Neural cell (in vitro differentiated cells): ENCODE measurements around the gene DDX52. TPM values are rescaled to one million over a fixed set of nuclear protein-coding genes. Genes with fewer than 3 reads are reported as not detected.
A peak's percentile ranks its signal among the peaks of the same experiment; 100 is the strongest.

Source experiments
- H2AFZ ChIP-seq: fragments of 200-600, 300-800 bp; sonication (generic), shearing (Covaris generic); 2 replicates; pipeline ENCODE4 v1.6.0; 2014; ENCODE audit warnings: low read depth, mild to moderate bottlenecking, antibody characterized with exemption, low read length, moderate library complexity
- H3F3A ChIP-seq: fragments of 200-600 bp; shearing (Covaris generic); 2 replicates; pipeline ENCODE4 v1.6.1; 2016; ENCODE audit warnings: mild to moderate bottlenecking, moderate library complexity, mixed read lengths, antibody characterized with exemption, low read length; ENCODE audit not compliant: insufficient read depth, poor library complexity, severe bottlenecking
- H3K27ac ChIP-seq: fragments of 200-600, 300-800 bp; sonication (generic), shearing (Covaris generic); 2 replicates; pipeline ENCODE4 v1.5.1; 2014; ENCODE audit warnings: mild to moderate bottlenecking, low read length, moderate library complexity
- H3K27me3 ChIP-seq: fragments of 300-800, 200-600 bp; sonication (generic), shearing (Covaris generic); 2 replicates; pipeline ENCODE4 v1.6.0; 2014; ENCODE audit warnings: mild to moderate bottlenecking, low read depth, low read length, moderate library complexity; ENCODE audit not compliant: insufficient read depth
- H3K36me3 ChIP-seq: fragments of 300-800, 200-600 bp; sonication (generic), shearing (Covaris generic); 2 replicates; pipeline ENCODE4 v1.5.1; 2014; ENCODE audit warnings: mild to moderate bottlenecking, antibody characterized with exemption, low read length, moderate library complexity; ENCODE audit not compliant: insufficient read depth
- H3K4me2 ChIP-seq: fragments of 300-800, 200-600 bp; sonication (generic), shearing (Covaris generic); 2 replicates; pipeline ENCODE4 v1.6.0; 2014; ENCODE audit warnings: mild to moderate bottlenecking, low read length
- H3K4me3 ChIP-seq: fragments of 300-800, 200-600 bp; sonication (generic), shearing (Covaris generic); 2 replicates; pipeline ENCODE4 v1.5.1; 2014; ENCODE audit warnings: mild to moderate bottlenecking, low read length, moderate library complexity
- H3K79me2 ChIP-seq: fragments of 200-600 bp; shearing (Covaris generic); replicated peaks from 2 replicates; pipeline ENCODE4 v1.6.0; 2014; ENCODE audit warnings: mild to moderate bottlenecking, low read length, moderate library complexity; ENCODE audit not compliant: insufficient read depth
- H3K9ac ChIP-seq: fragments of 300-800, 200-600 bp; sonication (generic), shearing (Covaris generic); 2 replicates; pipeline ENCODE4 v1.6.1; 2016; ENCODE audit warnings: mild to moderate bottlenecking, low read length, mixed read lengths
- H3K9me2 ChIP-seq: fragments of 200-600 bp; shearing (Covaris generic); 2 replicates; pipeline ENCODE4 v1.6.1; 2016; ENCODE audit warnings: mild to moderate bottlenecking, low read length, mixed read lengths; ENCODE audit not compliant: insufficient read depth
- H3K9me3 ChIP-seq: fragments of 200-600, 300-800 bp; sonication (generic), shearing (Covaris generic); 2 replicates; pipeline ENCODE4 v1.6.1; 2016; ENCODE audit warnings: mild to moderate bottlenecking, mixed run types, low read length, moderate library complexity, mixed read lengths
- H4K20me1 ChIP-seq: fragments of 200-600 bp; shearing (Covaris generic); 2 replicates; pipeline ENCODE4 v1.6.1; 2016; ENCODE audit warnings: mild to moderate bottlenecking, mixed run types; ENCODE audit not compliant: insufficient read depth
- EP300 ChIP-seq: fragments of 450-650 bp; conservative IDR thresholded peaks from 2 replicates; pipeline ENCODE4 v1.6.1; 2014; ENCODE audit warnings: antibody characterized with exemption, mild to moderate bottlenecking, moderate library complexity; ENCODE audit not compliant: poor library complexity, severe bottlenecking
- EZH2 ChIP-seq: fragments of 200-600, 300-800 bp; shearing (Covaris generic), sonication (generic); IDR thresholded peaks from 2 replicates; pipeline ENCODE4 v1.6.1; 2014; ENCODE audit warnings: antibody characterized with exemption, low read length, borderline replicate concordance, mild to moderate bottlenecking; ENCODE audit not compliant: insufficient read depth, poor library complexity, severe bottlenecking
- MXI1 ChIP-seq: fragments of 450-650 bp; conservative IDR thresholded peaks from 2 replicates; pipeline ENCODE4 v1.6.1; 2014; ENCODE audit warnings: antibody characterized with exemption, mild to moderate bottlenecking; ENCODE audit not compliant: poor library complexity, severe bottlenecking
- POLR2AphosphoS5 ChIP-seq: IDR thresholded peaks from 2 replicates; pipeline ENCODE4 v1.6.1; 2012
- RAD21 ChIP-seq: fragments of 450-650 bp; conservative IDR thresholded peaks from 2 replicates; pipeline ENCODE4 v1.6.1; 2014; ENCODE audit warnings: antibody characterized with exemption, mild to moderate bottlenecking, moderate library complexity
- SMC3 ChIP-seq: fragments of 450-650 bp; conservative IDR thresholded peaks from 2 replicates; pipeline ENCODE4 v1.6.1; 2014; ENCODE audit warnings: antibody characterized with exemption, mild to moderate bottlenecking, moderate library complexity; ENCODE audit not compliant: poor library complexity
- TAF1 ChIP-seq: IDR thresholded peaks from 2 replicates; pipeline ENCODE4 v1.6.1; 2012; ENCODE audit warnings: low read depth
- polyA plus RNA-seq: library from polyadenylated mRNA; depleted of rRNA; stranded (reverse); fragments of >200 nt; gene quantifications from 2 replicates; pipeline ENCODE4 v1.2.3, GENCODE V29; 2014
- TF ChIP-seq, protein P1 (sequence below): IDR thresholded peaks from 2 replicates; pipeline ENCODE4 v1.6.1; 2012; ENCODE audit warnings: borderline replicate concordance
- TF ChIP-seq, protein P2 (sequence below): fragments of 450-650 bp; IDR thresholded peaks from 2 replicates; pipeline ENCODE4 v1.5.1; 2014; ENCODE audit warnings: antibody characterized with exemption, mild to moderate bottlenecking, moderate library complexity; ENCODE audit not compliant: poor library complexity, severe bottlenecking

Gene DDX52
- polyA plus RNA-seq, 1 donor from 2014 or later: 29.7 TPM

DNA sequence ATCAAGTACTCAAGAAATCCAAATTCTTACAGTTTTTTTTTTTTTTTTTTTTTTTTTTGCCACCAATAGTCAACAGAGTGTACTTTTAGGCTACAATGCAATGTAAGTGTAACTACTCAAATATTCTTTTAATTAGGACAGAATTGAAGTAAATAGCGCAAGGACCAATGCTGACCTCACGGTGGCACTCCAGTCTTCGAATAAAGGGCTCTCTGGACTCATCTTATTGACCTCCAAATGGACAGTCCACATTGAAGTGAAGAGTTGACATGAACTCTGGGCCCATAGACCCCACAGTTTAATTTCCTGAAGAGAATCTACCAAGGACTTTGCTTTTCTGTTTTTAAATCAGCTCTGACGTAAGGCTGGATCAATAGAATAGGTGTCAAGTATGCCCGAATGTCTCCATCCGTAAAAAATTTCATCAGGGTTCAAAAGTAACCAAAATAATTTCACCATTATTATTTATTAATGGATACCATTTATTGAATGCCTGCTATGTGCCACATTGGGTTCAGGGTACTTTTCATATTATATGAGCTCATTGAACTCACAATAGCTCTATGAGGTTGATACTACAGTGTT, 7.3 kb upstream of the DDX52 start:
- Histone ChIP-seq H4K20me1 (no peaks in the 10 kb centered on the region), H3K9ac (no peak overlapping the region), H3K36me3 (no peaks in the 10 kb centered on the region), H2AFZ (no peak overlapping the region), H3K4me3 (no peak overlapping the region), H3K9me2 (no peaks in the 10 kb centered on the region), H3K27me3 (peaks cover 11% of the 10 kb centered on the region), H3K79me2 (no peaks in the 10 kb centered on the region), H3K27ac (no peak overlapping the region), H3F3A (no peaks in the 10 kb centered on the region), H3K4me2 (no peak overlapping the region), H3K9me3 (no peaks in the 10 kb centered on the region)
- TF ChIP-seq, protein P1, sequence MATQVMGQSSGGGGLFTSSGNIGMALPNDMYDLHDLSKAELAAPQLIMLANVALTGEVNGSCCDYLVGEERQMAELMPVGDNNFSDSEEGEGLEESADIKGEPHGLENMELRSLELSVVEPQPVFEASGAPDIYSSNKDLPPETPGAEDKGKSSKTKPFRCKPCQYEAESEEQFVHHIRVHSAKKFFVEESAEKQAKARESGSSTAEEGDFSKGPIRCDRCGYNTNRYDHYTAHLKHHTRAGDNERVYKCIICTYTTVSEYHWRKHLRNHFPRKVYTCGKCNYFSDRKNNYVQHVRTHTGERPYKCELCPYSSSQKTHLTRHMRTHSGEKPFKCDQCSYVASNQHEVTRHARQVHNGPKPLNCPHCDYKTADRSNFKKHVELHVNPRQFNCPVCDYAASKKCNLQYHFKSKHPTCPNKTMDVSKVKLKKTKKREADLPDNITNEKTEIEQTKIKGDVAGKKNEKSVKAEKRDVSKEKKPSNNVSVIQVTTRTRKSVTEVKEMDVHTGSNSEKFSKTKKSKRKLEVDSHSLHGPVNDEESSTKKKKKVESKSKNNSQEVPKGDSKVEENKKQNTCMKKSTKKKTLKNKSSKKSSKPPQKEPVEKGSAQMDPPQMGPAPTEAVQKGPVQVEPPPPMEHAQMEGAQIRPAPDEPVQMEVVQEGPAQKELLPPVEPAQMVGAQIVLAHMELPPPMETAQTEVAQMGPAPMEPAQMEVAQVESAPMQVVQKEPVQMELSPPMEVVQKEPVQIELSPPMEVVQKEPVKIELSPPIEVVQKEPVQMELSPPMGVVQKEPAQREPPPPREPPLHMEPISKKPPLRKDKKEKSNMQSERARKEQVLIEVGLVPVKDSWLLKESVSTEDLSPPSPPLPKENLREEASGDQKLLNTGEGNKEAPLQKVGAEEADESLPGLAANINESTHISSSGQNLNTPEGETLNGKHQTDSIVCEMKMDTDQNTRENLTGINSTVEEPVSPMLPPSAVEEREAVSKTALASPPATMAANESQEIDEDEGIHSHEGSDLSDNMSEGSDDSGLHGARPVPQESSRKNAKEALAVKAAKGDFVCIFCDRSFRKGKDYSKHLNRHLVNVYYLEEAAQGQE: no peak
- no peak for TF ChIP-seq TAF1
- no peak for TF ChIP-seq EZH2
- no peak for TF ChIP-seq EP300
- TF ChIP-seq, protein P2, sequence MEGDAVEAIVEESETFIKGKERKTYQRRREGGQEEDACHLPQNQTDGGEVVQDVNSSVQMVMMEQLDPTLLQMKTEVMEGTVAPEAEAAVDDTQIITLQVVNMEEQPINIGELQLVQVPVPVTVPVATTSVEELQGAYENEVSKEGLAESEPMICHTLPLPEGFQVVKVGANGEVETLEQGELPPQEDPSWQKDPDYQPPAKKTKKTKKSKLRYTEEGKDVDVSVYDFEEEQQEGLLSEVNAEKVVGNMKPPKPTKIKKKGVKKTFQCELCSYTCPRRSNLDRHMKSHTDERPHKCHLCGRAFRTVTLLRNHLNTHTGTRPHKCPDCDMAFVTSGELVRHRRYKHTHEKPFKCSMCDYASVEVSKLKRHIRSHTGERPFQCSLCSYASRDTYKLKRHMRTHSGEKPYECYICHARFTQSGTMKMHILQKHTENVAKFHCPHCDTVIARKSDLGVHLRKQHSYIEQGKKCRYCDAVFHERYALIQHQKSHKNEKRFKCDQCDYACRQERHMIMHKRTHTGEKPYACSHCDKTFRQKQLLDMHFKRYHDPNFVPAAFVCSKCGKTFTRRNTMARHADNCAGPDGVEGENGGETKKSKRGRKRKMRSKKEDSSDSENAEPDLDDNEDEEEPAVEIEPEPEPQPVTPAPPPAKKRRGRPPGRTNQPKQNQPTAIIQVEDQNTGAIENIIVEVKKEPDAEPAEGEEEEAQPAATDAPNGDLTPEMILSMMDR: peak; percentile 49
- peak; percentile 46 for TF ChIP-seq SMC3
- peak; percentile 54 for TF ChIP-seq RAD21
- TF ChIP-seq MXI1: no peak
- TF ChIP-seq POLR2AphosphoS5: no peak

DNA sequence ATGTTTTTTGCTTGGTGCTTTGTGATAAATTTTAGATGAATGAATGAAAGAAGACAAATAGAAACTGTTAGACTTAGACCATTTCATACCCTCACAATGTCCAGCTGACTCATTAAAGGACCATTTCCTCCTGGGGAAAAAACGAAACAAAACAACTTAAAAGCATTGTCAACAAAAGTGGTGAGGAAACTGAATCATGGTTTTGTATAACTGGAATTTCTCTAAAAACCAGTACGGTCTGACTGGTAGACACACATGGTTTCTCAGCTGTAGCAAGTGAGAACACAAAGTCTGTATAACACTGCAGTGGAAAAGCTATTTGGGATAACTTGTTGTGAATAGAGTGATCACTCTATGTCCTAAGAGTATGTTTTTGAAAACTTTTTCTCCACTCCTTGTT, 5.3 kb upstream of the DDX52 start:
- Histone ChIP-seq H3K4me3 (no peak overlapping the region), H2AFZ (no peak overlapping the region), H3K79me2 (peaks cover 3% of the 10 kb centered on the region), H4K20me1 (no peaks in the 10 kb centered on the region), H3K9me2 (no peaks in the 10 kb centered on the region), H3K9ac (no peak overlapping the region), H3K36me3 (no peaks in the 10 kb centered on the region), H3K27ac (no peak overlapping the region), H3K27me3 (peaks cover 16% of the 10 kb centered on the region), H3K4me2 (no peak overlapping the region), H3K9me3 (no peaks in the 10 kb centered on the region), H3F3A (no peaks in the 10 kb centered on the region)
- TF ChIP-seq SMC3 (no peak), EP300 (no peak), RAD21 (no peak)
- TF ChIP-seq, protein P1: no peak
